Measurements from ENCODE around the gene NEURL4. TPM values are rescaled to one million over a fixed set of nuclear protein-coding genes. Genes with fewer than 3 reads are reported as not detected.

The NEURL4 gene
- total and polyA plus RNA-seq, 2 donors (not counting 3 experiments of a cell fraction or from before 2014, with no cell fraction given): 32.0 to 44.9 TPM

DNA sequence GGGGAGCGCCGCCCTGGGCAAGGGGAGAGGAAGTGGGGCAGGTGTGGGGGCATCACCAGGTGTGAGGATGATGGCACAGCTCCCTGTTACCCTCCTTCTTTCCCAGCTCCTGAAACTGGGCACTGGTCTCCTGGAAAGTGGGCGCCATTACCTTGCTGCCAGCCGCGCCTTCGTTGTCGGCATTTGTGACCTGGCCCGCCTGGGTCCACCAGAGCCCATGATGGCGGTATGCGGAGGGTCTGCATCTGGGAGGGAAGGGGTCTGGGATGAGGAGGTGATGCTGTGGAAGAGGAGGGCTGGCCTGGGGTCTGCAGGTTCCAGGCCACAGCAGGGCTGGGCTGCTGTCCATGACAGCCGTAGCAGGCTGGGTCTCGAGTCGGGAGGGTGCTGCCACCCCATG, 12.7 kb upstream of the NEURL4 start:
- ChIA-PET POLR2A (no interaction called here), CTCF (interaction anchor here (0.8 to 1.0 kb wide), 2 partner anchors 12 to 13 kb away, joined by 4 read pairs; partner anchors contain the start of genes NEURL4 and TMEM95)
- Histone ChIP-seq H3K4me2 (ENCODE audit: insufficient read depth, low read length) (no peak overlapping the region), H3K79me2 (ENCODE audit: control insufficient read depth, insufficient read depth, low read length) (no peaks in the 10 kb centered on the region), H3K27me3 (ENCODE audit: control insufficient read depth in 2 of 2, insufficient read depth in 2 of 2, low read length in 2 of 2) (no peaks in the 10 kb centered on the region), H3K9ac (replicated peaks; ENCODE audit: extremely low read depth, insufficient read depth, low read length) (no peak overlapping the region), H4K20me1 (replicated peaks; ENCODE audit: control insufficient read depth, extremely low read depth, insufficient read depth, low read length) (no peaks in the 10 kb centered on the region), H3K27ac (ENCODE audit: insufficient read depth, low read depth, low read length) (no peak overlapping the region), H3K9me1 (replicated peaks; ENCODE audit: control insufficient read depth, extremely low read depth, insufficient read depth, low read length) (no peaks in the 10 kb centered on the region), H3K36me3 (ENCODE audit: control insufficient read depth in 2 of 2, extremely low read depth in 1 of 2, insufficient read depth in 2 of 2, low read length in 2 of 2) (no peaks in the 10 kb centered on the region), H3K4me3 (replicated peaks in 1 of 3; ENCODE audit: insufficient read depth in 1 of 3, low read depth in 1 of 3, low read length in 3 of 3) (no peak overlapping the region), H3K4me1 (ENCODE audit: control insufficient read depth, extremely low read depth, insufficient read depth, low read length) (no peaks in the 10 kb centered on the region), H2AFZ (ENCODE audit: low read depth, low read length) (no peak overlapping the region), H3K9me3 (replicated peaks; ENCODE audit: control insufficient read depth, insufficient read depth, low read length) (no peaks in the 10 kb centered on the region)
- intact Hi-C loops (cut with micrococcal nuclease): no loop called here
- DNase-seq (ENCODE audit: low read depth, low spot score): no peak
- dilution Hi-C loops (cut with MboI; ENCODE audit: extremely low pct_ligation_motif_present, low sequenced_read_pairs): no loop called here
- TF ChIP-seq FOS (IDR thresholded peaks at IDR 0.05; ENCODE audit: borderline replicate concordance, insufficient read depth, low read length) (no peak), GATA2 (IDR thresholded peaks at IDR 0.05; ENCODE audit: insufficient read depth, insufficient read length, low read depth, low read length) (no peak), POLR2A (IDR thresholded peaks at IDR 0.05; ENCODE audit: low read depth, low read length) (no peak), EZH2 (IDR thresholded peaks at IDR 0.05; ENCODE audit: borderline replicate concordance, low read depth, low read length, severe bottlenecking) (no peak), MYC (IDR thresholded peaks at IDR 0.05; ENCODE audit: low read depth, low read length) (no peak), POLR2AphosphoS5 (IDR thresholded peaks at IDR 0.05; ENCODE audit: insufficient read depth, low read depth, low read length) (no peak), JUN (IDR thresholded peaks at IDR 0.05; ENCODE audit: borderline replicate concordance, insufficient read depth, insufficient read length, low read depth) (no peak)
- TF ChIP-seq, protein P1, sequence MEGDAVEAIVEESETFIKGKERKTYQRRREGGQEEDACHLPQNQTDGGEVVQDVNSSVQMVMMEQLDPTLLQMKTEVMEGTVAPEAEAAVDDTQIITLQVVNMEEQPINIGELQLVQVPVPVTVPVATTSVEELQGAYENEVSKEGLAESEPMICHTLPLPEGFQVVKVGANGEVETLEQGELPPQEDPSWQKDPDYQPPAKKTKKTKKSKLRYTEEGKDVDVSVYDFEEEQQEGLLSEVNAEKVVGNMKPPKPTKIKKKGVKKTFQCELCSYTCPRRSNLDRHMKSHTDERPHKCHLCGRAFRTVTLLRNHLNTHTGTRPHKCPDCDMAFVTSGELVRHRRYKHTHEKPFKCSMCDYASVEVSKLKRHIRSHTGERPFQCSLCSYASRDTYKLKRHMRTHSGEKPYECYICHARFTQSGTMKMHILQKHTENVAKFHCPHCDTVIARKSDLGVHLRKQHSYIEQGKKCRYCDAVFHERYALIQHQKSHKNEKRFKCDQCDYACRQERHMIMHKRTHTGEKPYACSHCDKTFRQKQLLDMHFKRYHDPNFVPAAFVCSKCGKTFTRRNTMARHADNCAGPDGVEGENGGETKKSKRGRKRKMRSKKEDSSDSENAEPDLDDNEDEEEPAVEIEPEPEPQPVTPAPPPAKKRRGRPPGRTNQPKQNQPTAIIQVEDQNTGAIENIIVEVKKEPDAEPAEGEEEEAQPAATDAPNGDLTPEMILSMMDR (IDR thresholded peaks at IDR 0.05; ENCODE audit: extremely low read depth in 1 of 2, insufficient read depth in 1 of 2, low read depth in 1 of 2, low read length in 2 of 2): no peak
- TF ChIP-seq, protein P2, sequence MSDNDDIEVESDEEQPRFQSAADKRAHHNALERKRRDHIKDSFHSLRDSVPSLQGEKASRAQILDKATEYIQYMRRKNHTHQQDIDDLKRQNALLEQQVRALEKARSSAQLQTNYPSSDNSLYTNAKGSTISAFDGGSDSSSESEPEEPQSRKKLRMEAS (IDR thresholded peaks at IDR 0.05; ENCODE audit: insufficient read depth, insufficient read length): no peak
- BruUV-seq (replicated peaks): no TSS peak
- no peak for FAIRE-seq

All from endothelial cell of umbilical vein (primary cell).